ENCODE data around the gene SCT.

Gene SCT

DNA sequence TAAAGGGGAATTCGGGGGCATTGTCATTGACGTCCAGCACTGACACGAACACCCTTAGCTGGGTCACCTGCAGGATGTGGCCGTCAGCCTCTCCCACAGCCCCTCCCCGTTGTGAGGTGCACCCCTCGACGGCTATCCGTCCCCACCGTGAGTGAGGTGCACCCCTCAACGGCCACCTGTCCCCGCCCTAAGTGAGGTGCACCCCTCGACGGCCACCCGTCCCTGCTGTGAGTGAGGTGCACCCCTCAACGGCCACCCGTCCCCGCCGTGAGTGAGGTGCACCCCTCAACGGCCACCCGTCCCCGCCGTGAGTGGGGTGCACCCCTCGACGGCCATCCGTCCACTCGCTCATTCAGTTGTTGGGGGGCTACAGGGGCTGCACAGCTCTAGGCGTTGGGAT is 5.1 kb downstream of the SCT start:
- DNase-seq (ENCODE audit: low spot score) = no peak

GRCh38 chr11:620935-621814 is 5.8 kb downstream of the SCT start:
- DNase-seq (ENCODE audit: low spot score) = no peak

DNA sequence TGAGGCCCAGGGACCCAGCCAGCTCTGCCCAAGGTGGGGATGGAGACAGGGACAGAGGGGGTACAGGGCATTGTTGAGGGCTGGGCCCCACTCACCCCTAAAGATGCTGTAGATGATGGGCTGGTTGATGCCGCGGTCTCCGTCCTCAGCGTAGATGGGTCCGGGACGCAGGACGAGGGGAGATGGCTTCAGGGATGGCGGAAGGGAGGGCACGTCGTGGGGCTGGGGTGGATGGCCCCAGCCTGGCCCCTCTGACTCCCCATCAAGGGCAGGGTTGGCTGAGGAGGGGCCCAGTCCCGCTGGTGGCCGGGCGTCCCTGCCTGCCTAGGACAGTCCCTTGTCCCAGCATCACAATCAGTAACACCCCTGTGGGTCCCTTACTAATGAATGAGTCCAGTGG is 6.8 kb downstream of the SCT start:
- no peak for DNase-seq (ENCODE audit: low spot score)

DNA sequence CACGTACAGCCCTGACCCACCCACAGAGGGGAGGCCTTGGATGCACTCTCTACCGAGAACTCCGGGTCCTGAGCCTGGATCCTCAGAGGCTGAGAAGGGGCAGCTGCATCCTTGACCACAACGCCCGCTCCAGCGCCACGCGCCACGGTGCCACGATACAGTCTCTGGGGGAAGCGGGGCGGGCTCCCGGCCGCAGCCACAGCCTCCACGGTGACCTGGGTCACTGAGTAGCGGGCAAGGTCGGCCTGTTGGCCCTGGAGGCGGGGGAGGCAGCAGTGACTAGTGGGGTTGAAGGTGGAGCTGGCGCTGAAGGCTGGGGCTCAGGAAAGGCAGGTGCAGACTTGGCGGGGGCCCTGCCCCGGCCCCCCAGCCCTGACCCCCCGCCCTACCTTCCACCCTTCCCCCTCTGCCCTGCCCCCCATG is 7.3 kb downstream of the SCT start:
- no peak for DNase-seq (ENCODE audit: low spot score)

- no peak for DNase-seq (ENCODE audit: low spot score)
Observed at GRCh38 chr11:618856-619627, 7.9 kb downstream of the SCT start.

DNA sequence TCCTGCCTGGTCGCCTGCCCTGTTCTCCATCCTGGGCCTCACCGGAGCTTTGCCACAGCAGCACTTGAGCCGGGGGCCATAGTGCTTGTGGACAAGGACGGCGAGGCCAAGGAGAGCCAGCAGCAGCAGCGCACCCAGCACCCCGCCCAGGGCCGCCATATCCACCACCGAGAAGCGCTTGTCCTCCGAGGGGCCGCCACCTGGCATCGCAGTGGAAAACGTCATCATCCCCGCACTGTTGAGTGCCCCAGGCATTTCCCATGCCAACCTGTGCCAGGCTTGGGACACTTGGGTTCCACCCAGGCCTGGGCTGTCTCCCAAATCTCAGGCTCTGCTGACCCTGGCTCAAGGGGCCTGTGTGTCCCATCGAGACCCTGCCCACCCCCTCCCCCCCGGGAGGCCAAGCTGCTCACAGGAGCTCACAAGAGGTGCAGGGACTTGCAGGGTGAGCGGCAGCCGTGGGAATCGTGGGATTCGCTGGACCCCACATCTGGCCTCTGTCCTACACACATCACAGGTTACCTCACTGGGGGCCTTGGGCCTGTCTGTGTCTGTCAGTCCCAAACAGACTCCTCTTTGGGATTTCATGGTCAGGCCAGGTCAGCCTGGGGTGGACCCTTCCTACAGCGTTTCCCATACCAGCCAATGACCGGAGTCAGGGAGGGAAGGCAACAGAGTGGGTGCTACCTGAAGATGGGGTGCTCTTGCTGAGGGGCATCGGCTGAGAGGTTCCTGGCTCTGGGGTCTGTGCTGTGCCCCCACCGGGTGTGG is 8.9 kb downstream of the SCT start:
- DNase-seq (ENCODE audit: low spot score) = no peak

GRCh38 chr11:617199-617911 is 9.6 kb downstream of the SCT start:
- no peak for DNase-seq (ENCODE audit: low spot score)

DNA sequence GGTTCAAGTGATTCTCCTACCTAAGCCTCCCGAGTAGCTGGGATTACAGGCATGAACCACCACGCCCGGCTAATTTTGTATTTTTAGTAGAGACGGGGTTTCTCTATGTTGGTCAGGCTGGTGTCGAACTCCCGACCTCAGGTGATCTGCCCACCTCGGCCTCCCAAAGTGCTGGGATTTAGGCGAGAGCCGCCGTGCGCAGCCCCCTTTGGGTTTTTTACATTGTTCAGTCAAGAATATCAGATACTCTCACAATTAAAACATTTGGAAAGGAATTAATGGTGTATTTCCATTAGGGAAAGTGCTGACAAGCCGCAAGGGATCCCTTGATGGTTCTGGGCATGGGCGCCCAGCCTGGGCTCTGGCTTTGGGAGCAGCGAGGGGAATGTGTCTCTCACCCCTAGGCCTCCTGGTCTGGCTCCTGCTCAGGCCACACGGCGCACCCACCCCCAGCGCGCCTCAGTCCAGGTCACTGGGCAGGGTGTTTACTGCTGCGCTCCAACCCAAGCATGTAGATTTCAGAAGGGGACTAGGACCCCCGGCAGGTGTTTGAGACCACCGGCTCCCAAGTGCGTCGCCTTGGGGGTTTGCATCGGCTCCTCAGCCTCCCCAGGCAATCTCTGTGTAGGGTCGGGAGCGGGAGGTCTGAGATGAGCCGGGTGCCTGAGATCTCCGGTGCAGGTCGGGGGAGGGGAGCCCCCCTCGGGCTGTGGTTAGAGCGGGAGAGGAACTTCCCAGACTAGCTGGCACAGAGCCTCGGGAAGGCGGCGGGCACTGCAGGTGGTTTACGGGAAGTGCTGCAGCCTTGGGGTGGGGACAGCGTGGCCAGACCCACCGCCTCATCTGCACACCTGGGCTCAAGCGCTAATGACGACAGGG is 10.4 kb downstream of the SCT start:
- DNase-seq (ENCODE audit: low spot score) = no peak

DNA sequence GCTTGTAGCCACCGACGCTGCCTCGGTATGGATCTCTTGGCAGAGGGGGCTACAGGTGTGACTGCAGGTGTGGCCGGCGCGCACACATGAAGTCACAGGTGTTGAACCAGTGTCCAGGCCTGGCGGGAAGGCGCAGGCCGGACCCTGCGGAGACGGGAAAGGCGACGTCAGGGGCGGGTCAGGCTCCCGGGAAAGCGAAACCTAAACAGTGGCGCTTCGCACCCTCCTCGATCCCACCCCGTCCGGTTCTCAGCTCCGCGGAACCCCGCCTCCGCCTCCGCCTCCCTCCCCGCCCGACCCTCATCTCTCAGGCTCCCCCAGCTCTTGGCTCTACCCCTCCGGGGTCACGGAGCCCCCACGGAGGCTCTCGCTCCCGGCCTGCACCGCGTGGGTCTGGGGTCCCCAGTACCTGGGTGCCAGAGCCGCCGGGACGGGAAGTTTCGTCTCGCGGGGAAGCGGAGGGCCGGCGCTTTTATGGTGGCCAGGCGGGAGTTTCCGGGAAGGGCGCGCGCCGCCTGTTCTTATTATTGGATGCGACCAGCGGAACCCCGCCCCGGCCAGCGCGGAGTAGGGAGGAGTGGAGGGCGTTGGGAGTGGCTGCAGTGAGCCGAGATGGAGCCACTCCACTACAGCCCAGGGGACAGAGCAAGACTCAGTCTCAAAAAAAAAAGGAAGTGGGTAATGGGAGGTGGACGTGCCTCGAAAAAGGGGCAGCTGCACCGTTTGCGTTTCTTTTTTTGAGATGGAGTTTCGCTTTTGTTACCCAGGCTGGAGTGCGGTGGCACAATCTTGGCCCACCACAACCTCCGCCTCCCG is 11.3 kb downstream of the SCT start, which contains the start of gene IRF7:
IRF7 (minus strand) TSS at position 447 of the 816 bp plus-strand sequence. CDS start 586 bp downstream, outside the sequence.
- DNase-seq (ENCODE audit: low spot score) = peak; percentile 87

- peak; percentile 25 for DNase-seq (ENCODE audit: low spot score)
Observed at GRCh38 chr11:614623-615503, 12.1 kb downstream of the SCT start.

GRCh38 chr11:614021-614622 is 12.9 kb downstream of the SCT start:
- no peak for DNase-seq (ENCODE audit: low spot score)

GRCh38 chr11:613369-613968 is 13.5 kb downstream of the SCT start:
- peak; percentile 69 for DNase-seq (ENCODE audit: low spot score)

DNA sequence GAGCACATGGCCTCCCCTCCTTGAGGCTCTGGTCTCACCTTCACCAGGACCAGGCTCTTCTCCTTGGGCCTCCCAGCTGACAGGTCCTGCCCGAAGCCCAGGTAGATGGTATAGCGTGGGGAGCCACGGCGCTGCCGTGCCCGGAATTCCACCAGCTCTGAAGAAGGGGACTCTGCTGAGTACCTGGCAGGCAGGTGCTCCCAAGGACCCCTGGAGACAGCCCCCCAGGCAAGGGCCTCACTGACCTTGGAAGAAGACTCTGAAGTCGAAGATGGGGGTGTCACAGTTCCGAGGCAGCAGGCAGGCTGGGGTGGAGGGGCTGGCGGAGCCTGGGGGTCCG is 14.1 kb downstream of the SCT start:
- DNase-seq (ENCODE audit: low spot score) = no peak

GRCh38 chr11:612201-612960 is 14.6 kb downstream of the SCT start:
- peak; percentile 60 for DNase-seq (ENCODE audit: low spot score)

DNA sequence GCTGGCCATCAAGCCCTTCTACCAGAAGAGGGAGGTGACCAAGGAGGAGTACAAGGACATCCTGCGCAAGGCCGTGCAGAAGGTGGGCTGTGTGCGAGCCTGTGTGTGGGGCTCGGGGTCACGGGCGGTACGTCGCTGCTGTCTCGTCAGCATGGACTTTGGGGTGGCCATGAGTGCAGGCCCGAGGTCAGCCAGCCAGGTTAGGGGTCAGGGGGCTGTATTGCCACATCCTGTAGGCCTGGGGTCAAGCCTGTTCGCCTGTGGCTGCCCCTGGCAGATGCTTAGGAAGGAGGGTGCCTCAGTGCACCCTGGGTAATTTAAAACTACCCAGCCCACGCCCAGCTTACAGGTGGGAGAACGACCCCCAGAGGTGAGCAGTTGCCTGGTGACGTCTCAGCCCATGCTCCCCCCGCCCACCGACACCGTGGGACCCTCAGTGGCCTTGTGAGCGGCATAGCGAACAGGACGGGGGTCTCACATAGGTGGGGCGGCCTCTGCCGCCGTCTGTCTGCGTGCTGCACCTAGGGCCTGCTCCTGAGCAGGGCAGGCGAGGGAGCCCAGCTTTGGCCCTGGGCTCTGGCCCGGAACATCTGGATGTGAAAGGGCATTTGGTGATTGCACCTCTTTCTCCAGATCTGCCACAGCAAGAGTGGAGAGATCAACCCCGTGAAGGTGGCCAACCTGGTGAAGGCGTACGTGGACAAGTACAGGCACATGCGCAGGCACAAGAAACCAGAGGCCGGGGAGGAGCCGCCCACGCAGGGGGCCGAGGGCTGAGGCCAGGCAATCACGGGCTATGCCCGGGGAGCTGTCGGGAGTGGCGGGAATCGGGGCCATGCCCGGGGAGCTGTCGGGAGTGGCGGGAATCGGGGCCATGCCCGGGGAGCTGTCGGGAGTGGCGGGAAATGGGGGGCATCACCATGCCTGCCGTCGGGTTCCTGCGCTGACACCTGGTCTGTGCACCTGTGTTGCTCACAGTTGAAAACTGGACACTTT is 15.7 kb downstream of the SCT start:
- no peak for DNase-seq (ENCODE audit: low spot score)
